BLaER1 (cell line): ENCODE results near the gene EPN2.

Source experiments
- H3K27ac ChIP-seq: shearing (Covaris generic); formaldehyde crosslinking; 2 replicates; pipeline ENCODE4 v1.8.1; 2022
- H3K27me3 ChIP-seq: shearing (Covaris generic); formaldehyde crosslinking; 2 replicates; pipeline ENCODE4 v1.8.1; 2022
- H3K36me3 ChIP-seq: shearing (Covaris generic); formaldehyde crosslinking; 2 replicates; pipeline ENCODE4 v1.8.1; 2022
- H3K4me1 ChIP-seq: shearing (Covaris generic); formaldehyde crosslinking; 2 replicates; pipeline ENCODE4 v1.8.1; 2022
- H3K4me2 ChIP-seq: shearing (Covaris generic); formaldehyde crosslinking; 2 replicates; pipeline ENCODE4 v1.8.1; 2022
- H3K4me3 ChIP-seq: shearing (Covaris generic); formaldehyde crosslinking; 2 replicates; pipeline ENCODE4 v1.8.1; 2022
- H3K9ac ChIP-seq: shearing (Covaris generic); formaldehyde crosslinking; 2 replicates; pipeline ENCODE4 v1.8.1; 2022
- H3K9me3 ChIP-seq: shearing (Covaris generic); formaldehyde crosslinking; 2 replicates; pipeline ENCODE4 v1.8.1; 2022
- H4K20me1 ChIP-seq: shearing (Covaris generic); formaldehyde crosslinking; 2 replicates; pipeline ENCODE4 v1.8.1; 2022
- Cebpa-rat ChIP-seq: shearing (Covaris generic); IDR thresholded peaks from 2 replicates; pipeline ENCODE4 v1.8.1; 2022

The EPN2 gene

DNA sequence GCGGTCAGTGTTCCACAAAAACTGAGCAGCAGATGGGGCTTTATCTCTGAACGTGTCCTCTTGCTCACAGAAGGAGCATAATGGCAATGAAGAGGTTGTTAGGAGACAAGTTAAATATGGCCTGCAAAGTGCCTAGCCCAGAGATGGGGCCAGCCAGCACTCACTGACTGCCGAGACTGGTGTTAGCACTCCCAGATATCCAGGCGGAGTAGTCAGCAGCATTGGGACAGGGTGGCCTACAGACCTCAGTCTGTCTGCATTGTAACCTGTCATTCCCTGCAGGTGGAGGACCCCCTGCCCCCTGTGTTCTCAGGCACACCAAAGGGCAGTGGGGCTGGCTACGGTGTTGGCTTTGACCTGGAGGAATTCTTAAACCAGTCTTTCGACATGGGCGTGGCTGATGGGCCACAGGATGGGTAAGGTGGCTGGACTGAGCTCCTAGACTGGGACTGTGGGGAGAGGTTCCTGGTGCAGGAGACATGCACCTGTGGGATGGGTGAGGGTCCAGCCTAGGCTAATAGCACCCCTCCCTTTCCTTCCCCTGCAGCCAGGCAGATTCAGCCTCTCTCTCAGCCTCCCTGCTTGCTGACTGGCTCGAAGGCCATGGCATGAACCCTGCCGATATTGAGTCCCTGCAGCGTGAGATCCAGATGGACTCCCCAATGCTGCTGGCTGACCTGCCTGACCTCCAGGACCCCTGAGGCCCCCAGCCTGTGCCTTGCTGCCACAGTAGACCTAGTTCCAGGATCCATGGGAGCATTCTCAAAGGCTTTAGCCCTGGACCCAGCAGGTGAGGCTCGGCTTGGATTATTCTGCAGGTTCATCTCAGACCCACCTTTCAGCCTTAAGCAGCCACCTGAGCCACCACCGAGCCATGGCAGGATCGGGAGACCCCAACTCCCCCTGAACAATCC, 145.6 kb downstream of the EPN2 start:
- peaks cover 28% of the 10 kb centered on the region; the same call in 1 of the 2 replicates for H4K20me1 ChIP-seq
- TF ChIP-seq Cebpa-rat = no peak
- no peak overlapping the region for H3K4me3 ChIP-seq
- no peaks in the 10 kb centered on the region for H3K27me3 ChIP-seq
- H3K36me3 ChIP-seq = peaks cover 56% of the 10 kb centered on the region
- H3K4me2 ChIP-seq = no peak overlapping the region
- no peak overlapping the region for H3K9ac ChIP-seq
- no peak overlapping the region for H3K27ac ChIP-seq
- H3K9me3 ChIP-seq = no peaks in the 10 kb centered on the region
- peaks cover 48% of the 10 kb centered on the region for H3K4me1 ChIP-seq

GRCh38 chr17:19383681-19384470, 146.7 kb downstream of the EPN2 start:
- Histone ChIP-seq H3K27ac (peak overlapping the region; percentile 60), H3K9ac (no peak overlapping the region), H4K20me1 (peaks cover 27% of the 10 kb centered on the region; the same call in 1 of the 2 replicates), H3K36me3 (peaks cover 56% of the 10 kb centered on the region), H3K4me2 (peak overlapping the region; percentile 50), H3K4me3 (no peak overlapping the region), H3K4me1 (peaks cover 48% of the 10 kb centered on the region), H3K9me3 (no peaks in the 10 kb centered on the region), H3K27me3 (no peaks in the 10 kb centered on the region)
- TF ChIP-seq Cebpa-rat = no peak

DNA sequence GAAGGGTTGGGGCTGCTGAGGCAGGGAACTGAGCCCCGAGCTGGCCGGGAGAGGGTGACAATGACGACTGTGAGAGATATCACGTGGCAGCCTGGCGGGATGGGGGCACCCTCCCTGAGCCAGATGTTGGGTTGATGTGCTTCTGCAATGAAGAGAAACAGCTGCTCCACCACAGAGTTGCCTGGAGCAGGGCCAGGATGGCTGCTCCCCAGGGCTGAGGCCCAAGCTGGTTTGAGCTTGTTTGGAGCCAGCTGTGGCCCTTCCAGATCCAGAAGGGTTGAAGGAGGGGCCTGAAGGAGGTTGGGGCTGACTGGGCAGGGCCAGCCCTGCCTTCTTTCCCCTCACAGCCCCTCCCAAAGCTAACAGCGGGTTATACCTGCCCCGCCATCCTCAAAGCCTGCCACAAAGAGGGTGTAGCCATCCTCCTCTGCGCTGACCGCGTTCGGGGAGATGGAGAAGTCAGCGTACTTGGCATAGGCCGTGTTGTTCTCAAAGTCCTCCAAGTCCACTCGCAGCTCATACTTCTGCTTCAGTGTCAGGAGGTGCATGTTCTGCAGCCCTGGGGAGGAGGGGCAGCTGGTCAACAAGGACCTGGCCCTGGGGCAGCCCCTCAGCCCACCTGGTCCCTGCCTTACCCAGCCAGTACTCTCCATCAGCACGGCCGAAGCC, 147.7 kb downstream of the EPN2 start:
- peak overlapping the region; percentile 50 for H3K4me2 ChIP-seq
- no peaks in the 10 kb centered on the region for H3K9me3 ChIP-seq
- no peak overlapping the region for H3K4me3 ChIP-seq
- no peaks in the 10 kb centered on the region for H3K27me3 ChIP-seq
- no peak overlapping the region for H3K9ac ChIP-seq
- peak overlapping the region; percentile 60 for H3K27ac ChIP-seq
- H3K36me3 ChIP-seq = peaks cover 47% of the 10 kb centered on the region
- peaks cover 17% of the 10 kb centered on the region; the same call in 1 of the 2 replicates for H4K20me1 ChIP-seq
- TF ChIP-seq Cebpa-rat = no peak
- peaks cover 38% of the 10 kb centered on the region for H3K4me1 ChIP-seq

DNA sequence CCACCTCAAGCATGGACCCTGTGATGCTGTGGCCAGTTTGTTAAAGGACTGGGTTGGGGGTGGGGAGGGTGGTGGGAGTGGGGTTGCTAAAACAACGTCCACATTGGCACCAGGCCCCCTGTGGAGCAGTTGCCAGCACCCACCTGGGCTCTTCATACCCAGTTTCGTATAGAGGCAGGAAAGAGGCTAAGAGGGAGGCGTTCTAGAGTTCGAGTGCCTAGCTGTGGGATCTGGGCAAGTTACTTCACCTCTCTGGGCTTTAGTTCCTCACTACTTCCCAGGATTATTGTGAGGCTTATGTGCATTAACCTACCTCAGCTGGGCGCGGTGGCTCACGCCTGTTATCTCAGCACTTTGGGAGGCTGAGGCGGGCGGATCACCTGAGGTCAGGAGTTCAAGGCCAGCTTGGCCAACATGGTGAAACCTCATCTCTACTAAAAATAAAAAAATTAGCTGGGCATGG, 148.4 kb downstream of the EPN2 start:
- Histone ChIP-seq H3K27ac (no peak overlapping the region), H3K36me3 (peaks cover 40% of the 10 kb centered on the region), H3K9ac (no peak overlapping the region), H3K9me3 (no peaks in the 10 kb centered on the region), H3K4me2 (peak overlapping the region; percentile 50; the same call in 1 of the 2 replicates), H4K20me1 (peaks cover 17% of the 10 kb centered on the region; the same call in 1 of the 2 replicates), H3K4me1 (peaks cover 38% of the 10 kb centered on the region), H3K4me3 (no peak overlapping the region), H3K27me3 (no peaks in the 10 kb centered on the region)
- no peak for TF ChIP-seq Cebpa-rat
